NOMO-1 (cell line): ENCODE data around the gene GPR25.

Experiments used
- DNase-seq, 2 experiments: peaks; one replicate each; lab custom pipeline; 2025; ENCODE audit not compliant: unreplicated experiment in 2 of 2; lab: John Stamatoyannopoulos, UW

Gene GPR25, protein sequence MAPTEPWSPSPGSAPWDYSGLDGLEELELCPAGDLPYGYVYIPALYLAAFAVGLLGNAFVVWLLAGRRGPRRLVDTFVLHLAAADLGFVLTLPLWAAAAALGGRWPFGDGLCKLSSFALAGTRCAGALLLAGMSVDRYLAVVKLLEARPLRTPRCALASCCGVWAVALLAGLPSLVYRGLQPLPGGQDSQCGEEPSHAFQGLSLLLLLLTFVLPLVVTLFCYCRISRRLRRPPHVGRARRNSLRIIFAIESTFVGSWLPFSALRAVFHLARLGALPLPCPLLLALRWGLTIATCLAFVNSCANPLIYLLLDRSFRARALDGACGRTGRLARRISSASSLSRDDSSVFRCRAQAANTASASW

DNA sequence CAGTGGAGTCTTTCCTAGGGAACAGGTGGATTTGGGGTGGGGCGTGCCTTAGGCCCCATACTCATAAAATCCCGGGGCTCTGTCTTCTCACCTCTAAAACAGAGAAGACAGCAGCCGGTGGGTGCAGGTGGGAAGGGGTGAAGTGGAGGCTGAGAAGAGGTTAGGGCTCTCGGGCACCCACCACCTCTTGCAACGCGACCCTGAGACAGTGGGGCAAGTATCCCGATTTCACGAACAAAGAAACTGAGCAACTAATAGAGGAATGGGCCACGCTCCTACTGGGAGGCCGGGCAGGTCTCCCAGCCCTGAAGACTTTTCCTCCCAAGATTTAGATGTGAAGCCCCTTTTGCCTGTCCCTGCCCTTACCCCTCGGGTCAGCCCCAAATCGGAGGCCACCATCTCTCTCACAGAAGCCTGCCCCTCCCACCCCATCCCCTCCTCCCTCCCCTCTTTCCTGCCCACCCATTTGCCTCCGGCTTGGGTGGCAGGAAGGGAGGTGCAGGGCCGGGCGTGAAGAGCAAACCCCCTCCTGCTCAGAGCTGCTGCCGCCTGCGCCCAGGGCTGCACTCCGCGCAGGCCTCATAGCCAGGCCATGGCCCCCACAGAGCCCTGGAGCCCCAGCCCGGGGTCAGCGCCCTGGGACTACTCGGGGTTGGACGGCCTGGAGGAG, at the start of gene GPR25:
Gene GPR25, plus strand, starts transcription at position 536 of the 670 bp plus-strand sequence. Its CDS starts 57 bp downstream, at position 593.
- DNase-seq, result no peak

DNA sequence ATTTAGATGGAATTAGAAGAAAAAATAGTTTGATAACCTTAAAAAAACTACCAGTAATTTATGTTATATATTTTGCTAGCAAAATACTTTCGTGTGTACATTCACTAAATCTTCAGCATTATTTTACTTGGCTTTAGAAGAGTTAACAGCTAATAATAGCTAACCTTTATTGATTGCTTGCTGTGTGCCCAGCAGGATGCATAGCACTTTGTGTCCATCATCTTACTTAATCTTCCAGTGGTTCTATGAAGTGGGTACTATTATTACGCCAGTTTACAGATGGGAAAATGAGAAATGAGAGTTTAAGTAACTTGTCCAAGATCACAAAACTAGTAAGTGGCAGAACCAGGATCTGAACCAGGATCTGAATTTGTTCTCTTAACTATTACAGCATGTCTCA, 41.7 kb upstream of the GPR25 start:
- no peak for DNase-seq

DNA sequence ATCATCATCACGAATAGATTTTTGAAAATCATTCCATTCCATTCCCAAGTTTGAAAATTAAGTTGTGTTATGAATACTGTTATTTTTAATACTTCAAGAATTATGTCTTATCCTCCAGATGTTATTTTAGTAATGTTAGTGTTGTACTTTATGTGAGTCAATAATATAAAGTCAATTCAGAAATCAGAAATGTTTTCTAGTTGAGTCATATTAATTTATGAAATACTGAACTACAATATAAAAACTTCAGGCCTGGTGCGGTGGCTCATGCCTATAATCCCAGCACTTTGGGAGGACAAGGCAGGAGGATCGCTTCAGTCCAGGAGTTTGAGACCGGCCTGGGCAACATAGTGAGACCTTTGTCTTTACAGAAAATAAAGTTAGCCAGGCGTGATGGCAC, 38.4 kb upstream of the GPR25 start:
- no peak for DNase-seq

DNA sequence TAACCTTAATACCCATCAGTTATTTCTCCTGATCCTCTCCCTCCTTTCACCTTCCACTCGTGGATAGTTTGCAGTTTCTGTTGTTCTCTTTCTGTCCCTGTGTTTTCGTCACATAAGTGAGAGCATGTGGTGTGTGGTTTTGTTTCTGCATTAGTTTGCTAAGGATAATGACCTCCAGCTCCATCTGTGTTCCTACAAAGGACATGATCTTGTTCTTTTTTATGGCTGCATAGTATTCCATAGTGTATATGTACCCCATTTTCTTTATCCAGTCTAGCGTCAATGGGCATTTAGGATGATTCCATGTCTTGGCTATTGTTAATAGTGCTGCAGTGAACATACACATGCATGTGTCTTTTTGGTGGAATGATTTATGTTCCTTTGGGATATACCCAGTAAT, 36.6 kb upstream of the GPR25 start:
- DNase-seq, result no peak

DNA sequence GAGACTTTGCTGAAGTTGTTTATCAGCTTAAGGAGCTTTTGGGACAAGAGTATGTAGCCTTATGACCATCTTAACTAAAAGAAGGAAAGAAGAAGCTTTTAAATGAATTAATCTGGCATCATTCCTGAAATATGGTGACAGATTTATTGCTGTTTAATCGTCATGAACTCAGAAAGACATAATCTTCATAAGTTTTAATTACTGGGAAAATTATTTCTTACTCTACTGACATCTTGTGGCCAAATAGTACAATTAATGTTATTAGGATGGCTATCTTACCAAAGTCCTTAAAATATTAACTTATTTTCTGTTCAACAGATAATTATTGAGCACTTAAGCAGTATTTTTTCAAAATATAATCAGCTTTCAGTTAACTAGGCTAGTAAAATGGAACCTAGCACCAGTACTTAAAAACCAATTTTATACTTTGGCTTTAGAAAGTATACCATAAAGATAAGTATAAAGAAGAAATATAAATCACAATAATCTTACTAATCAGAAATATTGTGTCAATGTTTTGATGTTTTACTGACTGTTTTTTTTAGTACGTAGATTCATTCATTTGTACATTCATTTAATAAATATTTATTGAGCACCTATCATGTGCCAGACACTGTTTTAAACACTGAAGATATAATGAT, 34.7 kb upstream of the GPR25 start:
- DNase-seq, result peak in 1 of 2 experiments; percentile 30

DNA sequence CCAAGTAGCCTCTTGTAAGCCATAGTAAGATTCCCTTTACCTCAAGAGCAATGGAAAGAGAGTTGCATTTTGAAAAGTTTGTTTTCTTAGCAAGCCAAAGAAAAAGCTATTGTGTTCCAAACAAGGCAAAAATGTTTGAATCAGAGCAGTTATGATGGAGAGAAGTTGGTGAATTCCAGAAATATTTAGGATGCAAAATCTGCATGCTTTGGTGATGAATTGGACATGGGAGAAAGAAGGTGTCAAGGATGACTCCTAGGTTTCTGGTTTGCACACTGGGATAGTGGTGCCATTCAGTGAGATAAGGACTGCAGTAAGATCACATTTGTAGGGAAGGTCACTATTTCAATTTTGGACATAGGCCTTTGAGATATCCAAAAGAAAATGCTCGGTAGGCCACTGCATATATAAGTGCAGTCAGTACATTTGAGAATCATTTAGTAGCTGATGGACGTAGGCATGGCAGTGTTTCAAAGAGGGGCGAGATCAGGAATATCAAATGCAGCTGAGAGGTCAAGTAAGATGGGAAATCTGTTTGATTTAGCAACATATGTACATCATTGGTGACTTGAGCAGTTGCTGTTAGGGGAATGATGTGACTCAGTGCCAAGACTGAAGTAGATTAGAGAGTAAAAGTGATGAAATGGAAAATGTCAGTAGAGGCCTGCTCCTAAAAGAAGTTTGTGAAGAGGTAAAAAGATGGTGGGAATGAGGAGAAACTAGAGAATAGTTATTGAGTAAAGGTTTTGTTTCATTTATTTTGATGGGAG, 33.9 kb upstream of the GPR25 start:
- no peak for DNase-seq

DNA sequence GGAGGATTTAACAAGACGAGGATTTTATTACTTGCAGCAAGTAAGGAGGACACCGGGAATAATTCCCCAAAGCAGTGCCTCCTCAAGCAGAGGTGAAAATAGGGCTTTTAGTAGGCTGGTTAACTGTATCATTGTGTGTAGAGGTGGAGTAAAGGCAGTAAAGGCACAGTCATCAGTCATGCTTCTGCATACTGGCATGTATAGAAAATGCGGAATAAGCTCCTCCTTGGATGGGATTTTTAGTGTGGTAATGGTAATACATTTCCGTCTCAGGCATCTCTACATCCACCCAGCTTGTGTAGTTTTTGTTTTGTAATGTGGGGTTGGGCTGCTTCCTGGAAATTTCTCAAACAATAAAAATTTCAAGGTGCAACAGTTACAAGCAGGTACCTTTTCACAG, 27.4 kb upstream of the GPR25 start:
- no peak for DNase-seq

DNA sequence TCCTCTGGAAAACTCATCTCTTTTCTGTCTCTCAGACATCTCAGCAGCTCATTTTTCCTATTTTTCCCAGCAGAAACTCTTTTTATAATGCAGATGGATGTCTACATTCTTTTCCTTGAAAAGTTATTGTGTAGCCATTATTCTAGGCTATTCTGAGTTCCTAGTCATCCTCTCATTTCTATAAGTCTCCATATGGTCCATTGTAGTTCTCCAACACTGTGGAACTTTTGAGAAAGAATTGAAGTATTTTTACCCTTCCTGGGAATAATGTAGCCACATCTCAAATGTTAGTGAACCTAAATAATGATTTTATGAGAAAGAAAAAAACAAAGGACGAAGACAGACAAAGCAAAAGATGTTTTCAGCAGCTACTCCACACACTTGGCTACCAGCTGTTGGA, 26.4 kb upstream of the GPR25 start:
- no peak for DNase-seq

DNA sequence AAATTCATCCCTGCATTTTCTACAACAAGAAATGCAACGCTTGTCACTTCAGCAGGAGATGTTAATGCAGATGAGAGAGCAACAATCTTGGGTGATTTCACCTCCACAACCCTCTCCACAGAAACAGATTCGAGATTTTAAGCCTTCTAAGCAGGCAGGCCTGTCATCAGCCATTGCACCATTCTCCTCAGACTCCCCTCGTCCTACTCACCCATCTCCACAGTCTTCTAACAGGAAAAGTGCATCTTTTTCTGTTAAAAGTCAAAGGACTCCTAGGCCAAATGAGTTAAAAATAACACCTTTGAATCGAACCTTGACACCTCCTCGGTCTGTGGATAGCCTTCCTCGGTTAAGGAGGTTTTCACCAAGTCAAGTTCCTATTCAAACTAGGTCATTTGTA, 23.4 kb upstream of the GPR25 start:
- no peak for DNase-seq

DNA sequence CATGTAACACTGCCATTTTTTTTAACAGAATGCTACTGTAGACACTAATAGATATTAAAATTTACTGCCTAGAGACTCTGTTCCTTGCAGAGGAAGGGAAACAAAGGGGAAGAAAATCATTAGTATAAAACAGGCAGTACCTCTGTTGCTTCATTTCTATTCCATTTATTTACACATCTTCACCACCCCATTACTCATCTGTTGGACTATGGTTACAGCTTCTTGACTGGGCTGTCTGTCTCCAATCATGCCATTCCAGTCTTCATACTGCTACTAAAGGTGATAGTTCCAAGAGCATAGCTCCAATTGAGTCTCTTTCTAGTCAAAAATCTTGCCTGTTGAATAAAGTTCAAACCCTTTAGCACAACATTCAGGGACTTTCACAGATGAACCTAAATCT, 22.2 kb upstream of the GPR25 start:
- peak; percentile 32 to 71 for DNase-seq

DNA sequence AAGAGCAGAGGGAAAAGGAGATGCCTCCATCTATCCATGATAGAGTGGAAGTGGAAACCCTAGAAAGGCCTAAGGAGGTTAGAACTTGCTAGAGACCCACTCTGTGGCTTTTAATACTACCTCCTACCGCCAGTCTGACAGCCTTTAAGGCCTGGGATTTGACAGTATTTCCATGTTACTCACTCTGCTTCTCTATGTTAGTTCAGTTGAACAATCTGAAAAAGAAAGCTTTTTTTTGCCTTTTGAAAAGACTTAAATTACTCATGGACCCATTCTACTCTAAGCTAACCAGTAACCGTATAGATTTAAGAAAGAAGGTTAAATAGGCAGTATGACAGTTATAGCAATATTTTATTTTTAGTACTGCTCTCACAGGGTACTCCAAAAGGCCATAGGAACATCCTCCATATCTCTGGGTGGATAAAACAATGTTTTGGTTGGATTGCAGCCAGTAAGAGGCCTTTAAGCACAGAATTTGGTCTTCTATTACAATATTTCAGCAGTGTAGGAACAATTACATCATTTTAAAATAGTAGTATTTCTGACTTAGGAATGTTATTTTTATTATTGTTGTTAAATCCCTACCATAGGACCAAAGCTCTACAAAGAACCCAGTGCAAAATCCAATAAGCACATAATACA, 15.9 kb upstream of the GPR25 start:
- no peak for DNase-seq

DNA sequence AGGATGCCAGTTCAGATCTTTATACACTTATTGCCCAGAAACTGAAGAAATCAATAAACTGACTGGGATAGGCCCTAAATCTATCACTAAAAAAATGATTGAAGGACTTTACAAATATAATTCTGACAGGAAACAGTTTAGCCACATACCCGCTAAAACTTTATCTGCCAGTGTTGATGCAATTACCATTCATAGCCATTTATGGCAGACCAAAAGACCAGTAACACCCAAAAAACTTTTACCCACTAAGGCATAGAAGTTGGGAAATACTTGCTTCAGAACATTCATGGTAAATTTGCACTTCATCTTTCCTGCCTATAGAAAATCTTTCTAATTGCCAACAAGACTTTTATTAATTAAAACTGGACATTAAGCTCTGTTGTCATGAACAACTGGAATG, 15.0 kb upstream of the GPR25 start:
- peak; percentile 61 to 76 for DNase-seq

DNA sequence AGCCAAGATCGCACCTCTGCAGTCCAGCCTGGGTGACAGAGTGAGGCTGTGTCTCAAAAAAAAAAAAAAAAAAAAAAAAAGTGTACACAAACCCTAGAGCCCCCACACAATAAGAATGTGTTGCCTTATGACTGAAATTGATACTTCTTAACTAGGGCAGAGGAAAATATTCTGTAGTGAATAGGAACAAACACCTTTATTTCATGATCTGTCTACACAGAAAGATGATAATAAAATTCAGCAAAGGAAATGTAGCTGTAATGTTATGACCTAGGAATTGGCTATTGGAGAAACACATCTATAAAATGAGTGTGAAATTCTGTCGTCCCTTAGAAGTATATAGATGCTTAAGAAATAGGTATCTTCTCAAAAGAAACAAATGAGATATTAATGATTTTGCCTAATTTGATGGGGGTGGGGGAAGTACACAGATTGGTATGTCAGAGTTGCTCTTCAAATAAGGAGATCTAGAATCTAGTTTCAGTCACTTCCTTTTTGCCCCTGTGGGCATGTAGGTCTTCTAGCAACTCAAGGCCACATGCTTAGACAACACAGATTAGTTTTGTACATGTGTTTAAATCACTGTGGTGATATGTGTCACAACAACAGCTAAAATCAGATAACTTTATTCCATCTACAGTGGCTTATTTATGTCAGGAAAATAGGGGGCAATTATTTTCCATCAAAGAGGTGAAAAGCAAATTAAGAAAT, 10.7 kb upstream of the GPR25 start:
- peak in 1 of 2 experiments; percentile 59 for DNase-seq

DNA sequence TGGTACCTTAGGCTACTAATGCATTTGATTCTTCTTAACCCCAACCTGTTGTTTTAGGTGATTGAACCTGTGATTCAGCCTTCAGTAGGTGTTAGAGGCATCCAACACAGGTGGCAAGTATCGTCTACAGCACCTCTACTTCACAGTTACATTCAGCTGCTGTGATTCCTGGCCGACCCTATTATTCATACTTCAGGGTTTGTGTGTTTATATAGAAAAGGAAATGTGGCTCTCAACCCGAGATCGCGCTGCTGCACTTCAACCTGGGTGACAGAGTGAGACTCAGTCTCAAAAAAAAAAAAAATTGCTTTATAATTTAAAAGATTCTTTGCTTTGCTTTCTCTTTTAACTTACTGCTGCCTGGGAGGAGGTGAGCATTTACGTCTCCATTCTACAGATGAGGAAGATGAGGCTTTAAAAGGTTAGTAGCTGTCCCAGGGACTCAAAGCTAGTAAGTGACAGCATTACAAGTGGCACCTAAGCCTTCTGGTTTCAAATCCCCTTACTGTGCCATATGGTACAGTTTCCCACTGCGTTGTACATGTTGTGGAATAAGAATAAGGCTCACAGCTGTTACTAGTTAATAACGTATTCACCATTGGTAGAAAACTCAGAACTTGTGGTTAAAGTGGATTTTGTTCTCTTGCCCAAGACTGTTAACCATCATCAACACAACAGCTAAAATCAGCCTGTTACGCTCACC, 9.9 kb upstream of the GPR25 start:
- no peak for DNase-seq

DNA sequence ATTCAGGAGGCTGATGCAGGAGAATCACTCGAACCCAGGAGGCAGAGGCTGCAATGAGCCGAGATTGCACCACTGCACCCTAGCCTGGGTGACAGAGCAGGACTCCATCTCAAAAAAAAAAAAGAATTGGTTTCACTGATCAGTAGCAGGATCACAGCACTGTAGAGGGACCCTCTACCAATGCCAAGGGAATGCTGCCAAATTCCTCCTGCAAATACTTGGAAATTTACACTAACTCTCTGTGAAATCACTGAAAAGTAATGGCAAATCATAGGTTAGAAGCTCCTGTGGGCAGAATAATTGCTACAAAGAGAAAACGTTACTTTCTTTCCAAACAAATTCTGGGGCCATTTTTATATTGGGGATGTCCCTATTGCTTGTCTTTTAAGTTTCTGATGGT, 6.7 kb upstream of the GPR25 start:
- DNase-seq, result no peak

DNA sequence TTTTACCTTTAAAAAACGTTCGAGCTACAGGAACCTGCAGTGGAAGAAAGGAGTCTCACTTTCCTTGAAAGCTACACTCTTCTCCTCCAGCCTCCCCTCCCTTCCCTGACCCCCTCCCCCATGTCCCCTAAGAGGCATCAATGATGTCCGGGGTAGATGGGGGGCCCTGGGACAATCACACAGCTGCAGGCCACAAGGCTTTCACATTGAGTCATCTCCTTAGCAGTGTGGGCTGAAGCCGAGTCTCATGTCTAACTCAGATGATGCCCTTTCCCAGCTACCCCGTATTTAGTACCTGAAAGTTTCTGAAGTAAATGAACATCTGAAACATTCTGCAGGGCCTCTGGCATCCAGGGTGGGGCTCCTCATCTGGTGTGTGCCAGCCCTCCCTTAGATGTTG, 6.3 kb upstream of the GPR25 start:
- DNase-seq, result no peak

DNA sequence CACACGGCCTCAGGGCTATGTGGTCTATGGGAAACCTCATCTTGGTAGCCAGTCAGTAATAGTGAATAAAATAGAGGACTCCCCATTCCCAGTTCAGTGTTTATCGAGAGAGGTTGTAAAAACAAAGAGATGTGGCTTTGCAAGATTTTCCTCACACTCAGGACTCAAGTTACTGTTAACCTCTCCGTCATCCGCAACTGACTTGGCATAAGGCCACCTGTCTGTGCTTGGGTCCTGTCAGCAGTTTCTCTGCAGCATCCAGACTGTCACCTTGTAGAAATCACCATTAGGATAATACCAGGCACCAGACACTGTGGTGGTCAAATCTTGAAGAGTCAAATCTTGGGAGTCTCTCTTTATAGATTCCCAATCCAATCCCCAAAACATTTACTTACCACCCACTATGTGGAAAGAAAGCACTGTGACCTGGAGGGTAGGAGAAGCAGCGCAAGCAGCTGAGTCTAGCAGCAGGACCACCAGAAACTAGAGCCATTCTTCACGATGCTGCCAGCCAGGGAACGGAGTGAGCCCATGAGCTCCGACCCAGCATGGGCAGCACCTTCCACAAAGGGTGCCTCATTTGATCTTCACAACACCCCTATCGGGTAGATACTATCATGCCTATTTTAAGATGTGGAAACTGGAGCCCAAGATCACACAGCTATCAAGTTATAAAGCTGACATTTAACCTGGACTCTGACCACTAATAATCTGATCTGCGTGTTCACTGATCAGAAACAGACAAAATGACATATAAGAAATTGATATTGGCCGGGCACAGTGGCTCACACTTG, 5.6 kb upstream of the GPR25 start:
- no peak for DNase-seq

DNA sequence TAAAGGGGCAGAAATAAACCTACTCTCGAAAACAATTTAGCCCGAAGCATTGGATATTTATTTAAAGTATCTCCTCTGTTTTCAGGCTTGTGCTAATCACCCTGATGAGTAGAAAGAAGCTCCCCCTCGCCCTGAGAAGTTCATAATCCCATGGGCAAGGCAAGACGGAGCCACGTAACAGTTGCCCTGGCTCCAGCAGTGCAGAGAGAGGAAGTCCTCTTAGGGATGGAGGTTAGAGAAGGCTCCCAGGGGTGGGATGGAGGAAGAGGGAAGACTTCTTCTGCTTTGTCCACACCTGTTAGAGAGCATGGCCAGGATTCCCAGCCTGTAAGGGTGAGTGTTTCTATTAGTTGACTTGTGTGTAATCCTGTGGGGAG, 3.4 kb upstream of the GPR25 start:
- DNase-seq, result no peak
